GM12864 (cell line): ENCODE measurements around the gene SPIB.

Experiments used
- DNase-seq: peaks from one replicate; pipeline ENCODE4 v3.0.0-alpha.2; 2011; ENCODE audit warnings: low read depth
- H3K4me3 ChIP-seq: 2 replicates; pipeline ENCODE4 v1.5.1; 2011; ENCODE audit warnings: mild to moderate bottlenecking, low read depth, low read length, control low read depth
- TF ChIP-seq, protein P1 (sequence below): IDR thresholded peaks from 2 replicates; pipeline ENCODE4 v1.5.1; 2011; ENCODE audit warnings: low read depth, mild to moderate bottlenecking, moderate library complexity, low read length, control low read depth, inconsistent platforms; ENCODE audit errors: missing control alignments

SPIB gene

DNA sequence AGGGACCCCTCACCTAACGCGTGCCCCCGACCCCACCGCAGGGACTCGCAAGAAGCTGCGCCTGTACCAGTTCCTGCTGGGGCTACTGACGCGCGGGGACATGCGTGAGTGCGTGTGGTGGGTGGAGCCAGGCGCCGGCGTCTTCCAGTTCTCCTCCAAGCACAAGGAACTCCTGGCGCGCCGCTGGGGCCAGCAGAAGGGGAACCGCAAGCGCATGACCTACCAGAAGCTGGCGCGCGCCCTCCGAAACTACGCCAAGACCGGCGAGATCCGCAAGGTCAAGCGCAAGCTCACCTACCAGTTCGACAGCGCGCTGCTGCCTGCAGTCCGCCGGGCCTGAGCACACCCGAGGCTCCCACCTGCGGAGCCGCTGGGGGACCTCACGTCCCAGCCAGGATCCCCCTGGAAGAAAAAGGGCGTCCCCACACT is 9.3 kb downstream of the SPIB start:
- DNase-seq, result no peak
- peak overlapping the region; percentile 30 for H3K4me3 ChIP-seq
- TF ChIP-seq, protein P1, sequence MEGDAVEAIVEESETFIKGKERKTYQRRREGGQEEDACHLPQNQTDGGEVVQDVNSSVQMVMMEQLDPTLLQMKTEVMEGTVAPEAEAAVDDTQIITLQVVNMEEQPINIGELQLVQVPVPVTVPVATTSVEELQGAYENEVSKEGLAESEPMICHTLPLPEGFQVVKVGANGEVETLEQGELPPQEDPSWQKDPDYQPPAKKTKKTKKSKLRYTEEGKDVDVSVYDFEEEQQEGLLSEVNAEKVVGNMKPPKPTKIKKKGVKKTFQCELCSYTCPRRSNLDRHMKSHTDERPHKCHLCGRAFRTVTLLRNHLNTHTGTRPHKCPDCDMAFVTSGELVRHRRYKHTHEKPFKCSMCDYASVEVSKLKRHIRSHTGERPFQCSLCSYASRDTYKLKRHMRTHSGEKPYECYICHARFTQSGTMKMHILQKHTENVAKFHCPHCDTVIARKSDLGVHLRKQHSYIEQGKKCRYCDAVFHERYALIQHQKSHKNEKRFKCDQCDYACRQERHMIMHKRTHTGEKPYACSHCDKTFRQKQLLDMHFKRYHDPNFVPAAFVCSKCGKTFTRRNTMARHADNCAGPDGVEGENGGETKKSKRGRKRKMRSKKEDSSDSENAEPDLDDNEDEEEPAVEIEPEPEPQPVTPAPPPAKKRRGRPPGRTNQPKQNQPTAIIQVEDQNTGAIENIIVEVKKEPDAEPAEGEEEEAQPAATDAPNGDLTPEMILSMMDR, result no peak

DNA sequence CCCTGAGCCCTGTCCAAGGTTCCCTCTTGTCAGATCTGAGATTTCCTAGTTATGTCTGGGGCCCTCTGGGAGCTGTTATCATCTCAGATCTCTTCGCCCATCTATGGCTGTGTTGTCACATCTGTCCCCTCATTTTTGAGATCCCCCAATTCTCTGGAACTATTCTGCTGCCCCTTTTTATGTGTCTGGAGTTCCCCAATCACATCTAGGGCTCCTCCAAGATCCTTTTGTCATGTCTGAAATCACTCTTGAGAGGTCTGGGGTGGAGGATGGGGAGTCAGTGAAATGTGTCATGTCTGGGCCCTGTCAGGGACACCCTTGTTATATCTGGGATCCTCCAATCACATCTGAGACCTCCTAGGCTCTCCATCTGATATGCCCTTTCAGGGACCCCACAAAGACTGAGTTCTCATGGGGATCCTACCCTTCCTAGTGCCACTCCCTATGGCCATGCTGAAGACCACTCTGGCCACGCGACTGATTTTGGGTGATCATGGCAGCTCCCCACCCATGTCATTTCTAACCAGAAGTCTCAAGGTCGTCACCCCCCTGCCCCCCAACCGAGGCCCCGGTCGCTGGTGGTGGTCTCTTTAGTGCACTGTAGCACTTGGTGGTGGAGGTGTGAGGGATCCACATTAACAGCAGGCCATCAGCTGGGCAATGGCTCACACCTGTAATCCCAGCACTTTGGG is 10.2 kb downstream of the SPIB start:
- no peak overlapping the region for H3K4me3 ChIP-seq
- DNase-seq, result no peak

DNA sequence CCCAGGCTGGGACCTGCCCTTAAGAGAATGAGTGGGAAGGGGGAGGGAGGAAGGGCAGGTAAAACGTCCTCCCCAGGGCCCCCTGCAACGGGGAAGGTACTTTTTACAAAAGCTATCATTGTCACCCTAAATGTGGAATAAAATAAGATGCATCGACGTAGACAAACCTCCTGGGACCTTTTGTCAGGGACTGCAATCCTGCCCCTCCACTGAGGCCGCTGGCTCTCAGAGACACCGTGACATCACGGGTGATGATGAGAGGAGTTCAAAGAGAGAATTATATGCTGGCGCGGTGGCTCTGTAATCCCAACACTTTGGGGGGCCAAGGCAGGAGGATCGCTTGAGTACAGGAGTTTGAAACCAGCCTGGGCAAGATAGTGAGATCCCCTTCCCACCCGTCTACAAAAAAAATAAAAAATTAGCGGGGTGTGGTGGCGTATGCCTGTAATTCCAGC is 12.2 kb downstream of the SPIB start:
- peak overlapping the region; percentile 53 for H3K4me3 ChIP-seq
- DNase-seq, result no peak
- TF ChIP-seq, protein P1, result no peak

More for the DNA sequence above, 10.2 kb downstream of the SPIB start:
- TF ChIP-seq, protein P1, result no peak

DNA sequence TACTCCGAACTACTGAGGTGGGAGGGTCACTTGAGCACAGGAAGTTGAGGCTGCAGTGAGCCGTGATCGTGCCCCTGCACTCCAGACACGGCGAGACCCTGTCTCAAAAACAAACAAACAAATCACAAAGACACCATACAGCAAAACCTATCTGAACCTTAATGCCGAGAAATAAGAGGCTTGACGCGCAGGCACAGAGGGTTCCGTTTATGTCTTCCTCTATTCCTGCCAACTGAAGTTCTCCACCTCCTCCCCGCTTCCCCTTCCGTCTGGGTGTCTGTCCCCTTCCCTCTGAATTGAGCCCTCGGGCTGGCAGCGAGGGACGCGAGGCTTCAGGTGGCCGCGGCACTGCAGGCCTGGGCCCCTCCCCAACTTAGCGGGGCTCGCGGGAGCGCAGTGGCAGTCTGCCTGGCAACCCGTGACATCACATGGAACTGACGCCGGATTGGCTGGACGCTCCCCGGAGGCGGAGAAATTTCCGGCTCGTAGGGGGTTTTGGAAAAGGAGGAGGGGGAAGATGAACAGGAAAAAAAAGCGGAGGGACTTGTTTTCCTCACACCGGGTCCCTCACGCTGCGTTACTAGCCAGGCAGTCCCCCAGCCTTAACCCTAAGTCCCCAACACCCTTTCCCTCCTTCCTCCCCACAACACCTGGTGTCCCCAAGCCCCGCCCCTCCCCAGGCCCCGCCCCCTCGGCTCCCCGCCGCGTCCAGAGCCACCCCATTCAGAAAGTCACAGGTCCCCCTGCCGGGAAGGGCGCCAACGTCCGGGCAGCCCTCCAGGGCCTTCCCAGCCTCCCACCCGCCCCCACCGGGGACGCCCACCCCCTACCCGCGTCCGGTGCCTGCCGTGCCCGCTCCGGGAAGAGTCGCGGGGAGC is 12.8 kb downstream of the SPIB start:
- DNase-seq, result no peak
- H3K4me3 ChIP-seq, result peak overlapping the region; percentile 64
- TF ChIP-seq, protein P1, result no peak

DNA sequence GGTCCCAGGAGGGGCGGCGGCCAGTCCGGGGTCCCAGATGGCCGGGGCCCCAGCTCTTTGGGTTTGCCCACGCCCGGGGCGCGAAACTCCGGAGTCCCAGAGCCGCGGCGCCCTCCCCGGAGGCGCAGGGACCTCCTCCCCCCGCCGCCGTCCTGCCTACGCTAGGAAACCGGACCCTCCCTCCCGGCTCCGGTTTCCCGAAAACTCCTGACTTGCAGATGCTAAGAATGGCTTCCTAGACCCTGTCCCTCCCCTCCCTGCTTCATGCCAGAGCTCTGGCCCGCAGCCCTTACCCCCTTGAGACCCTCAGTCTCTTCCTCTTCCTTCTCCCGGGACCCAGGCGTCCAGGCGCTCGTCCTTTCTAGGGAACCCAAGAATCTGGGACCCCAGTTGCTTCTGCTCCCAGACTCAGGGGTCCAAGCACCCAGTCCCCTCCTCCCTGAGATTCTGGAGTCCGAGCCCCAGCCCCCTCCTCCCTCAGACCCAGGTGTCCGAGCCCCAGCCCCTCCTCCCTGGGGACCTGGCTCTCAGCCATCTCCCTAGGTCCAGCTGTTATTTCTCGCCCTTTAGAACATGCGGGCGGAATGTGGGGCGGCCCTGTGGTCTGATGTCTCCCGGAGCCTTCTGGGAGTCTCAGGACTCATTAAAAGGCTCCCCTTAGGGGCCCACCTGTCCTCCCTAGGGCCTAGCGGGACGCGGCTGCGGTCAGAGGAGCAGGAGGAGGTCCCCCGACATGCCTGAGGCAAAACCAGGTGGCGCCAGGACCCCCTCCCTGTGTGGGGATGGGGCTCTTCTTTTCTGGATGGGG is 13.7 kb downstream of the SPIB start, which contains the start of gene MYBPC2:
Gene MYBPC2 (plus strand): TSS at position 672 of the 808 bp plus-strand sequence. CDS start 62 bp downstream, at position 734.
- no peak for DNase-seq

More for the DNA sequence above, 13.7 kb downstream of the SPIB start, which contains the start of gene MYBPC2:
- TF ChIP-seq, protein P1, result no peak
- H3K4me3 ChIP-seq, result peak within 1 kb of the TSS; percentile 64
